ENCODE measurements around the gene MAJIN.

The MAJIN gene

GRCh38 chr11:64908766-64909165, 63.1 kb downstream of the MAJIN start:
- H3K4me3 ChIP-seq (replicated peaks; ENCODE audit: low read depth, low read length) = no peak overlapping the region
- no peak for TF ChIP-seq CTCF (IDR thresholded peaks at IDR 0.05; ENCODE audit: low read length, missing control alignments)
- no peak for DNase-seq (ENCODE audit: low read depth)

GRCh38 chr11:64906314-64906635, 65.6 kb downstream of the MAJIN start:
- DNase-seq (ENCODE audit: low read depth) = no peak
- no peak for TF ChIP-seq CTCF (IDR thresholded peaks at IDR 0.05; ENCODE audit: low read length, missing control alignments)
- no peak overlapping the region for H3K4me3 ChIP-seq (replicated peaks; ENCODE audit: low read depth, low read length)

GRCh38 chr11:64905516-64906313, 66.2 kb downstream of the MAJIN start:
- TF ChIP-seq CTCF (IDR thresholded peaks at IDR 0.05; ENCODE audit: low read length, missing control alignments) = no peak
- DNase-seq (ENCODE audit: low read depth) = no peak
- H3K4me3 ChIP-seq (replicated peaks; ENCODE audit: low read depth, low read length) = no peak overlapping the region

GRCh38 chr11:64903291-64903833, 68.5 kb downstream of the MAJIN start:
- H3K4me3 ChIP-seq (replicated peaks; ENCODE audit: low read depth, low read length) = no peak overlapping the region
- TF ChIP-seq CTCF (IDR thresholded peaks at IDR 0.05; ENCODE audit: low read length, missing control alignments) = no peak
- no peak for DNase-seq (ENCODE audit: low read depth)

- no peak for DNase-seq (ENCODE audit: low read depth)
- no peak overlapping the region for H3K4me3 ChIP-seq (replicated peaks; ENCODE audit: low read depth, low read length)
- no peak for TF ChIP-seq CTCF (IDR thresholded peaks at IDR 0.05; ENCODE audit: low read length, missing control alignments)
Measured at GRCh38 chr11:64902102-64902900, 69.6 kb downstream of the MAJIN start.

GRCh38 chr11:64900774-64901173, 71.1 kb downstream of the MAJIN start:
- TF ChIP-seq CTCF (IDR thresholded peaks at IDR 0.05; ENCODE audit: low read length, missing control alignments) = no peak
- H3K4me3 ChIP-seq (replicated peaks; ENCODE audit: low read depth, low read length) = no peak overlapping the region
- DNase-seq (ENCODE audit: low read depth) = no peak
